HG02623 (cell line): ENCODE measurements around the gene TMEM89.

ENCODE experiments used
- ATAC-seq: cut with Tn5 transposase; IDR thresholded peaks from one replicate; pipeline ENCODE4 v1.9.1; 2021; ENCODE audit warnings: moderate library complexity; ENCODE audit not compliant: unreplicated experiment

TMEM89 gene, protein sequence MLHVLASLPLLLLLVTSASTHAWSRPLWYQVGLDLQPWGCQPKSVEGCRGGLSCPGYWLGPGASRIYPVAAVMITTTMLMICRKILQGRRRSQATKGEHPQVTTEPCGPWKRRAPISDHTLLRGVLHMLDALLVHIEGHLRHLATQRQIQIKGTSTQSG

DNA sequence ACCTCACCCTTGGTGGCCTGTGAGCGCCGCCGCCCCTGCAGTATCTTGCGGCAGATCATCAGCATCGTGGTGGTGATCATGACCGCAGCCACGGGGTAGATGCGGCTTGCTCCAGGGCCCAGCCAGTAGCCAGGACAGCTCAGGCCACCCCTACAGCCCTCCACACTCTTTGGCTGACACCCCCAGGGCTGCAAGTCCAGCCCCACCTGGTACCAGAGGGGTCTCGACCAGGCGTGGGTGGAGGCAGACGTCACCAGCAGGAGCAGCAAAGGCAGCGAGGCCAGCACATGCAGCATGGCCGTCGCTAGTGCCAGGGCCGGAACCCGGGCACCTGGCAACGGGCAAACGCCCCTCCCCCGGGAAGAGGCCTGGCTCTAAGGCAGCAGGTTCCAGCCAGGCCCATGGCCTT, at the start of gene TMEM89:
TMEM89 (minus strand) TSS at position 309 of the 409 bp plus-strand sequence; CDS start at position 296, 13 bp downstream.
- no peak for ATAC-seq

DNA sequence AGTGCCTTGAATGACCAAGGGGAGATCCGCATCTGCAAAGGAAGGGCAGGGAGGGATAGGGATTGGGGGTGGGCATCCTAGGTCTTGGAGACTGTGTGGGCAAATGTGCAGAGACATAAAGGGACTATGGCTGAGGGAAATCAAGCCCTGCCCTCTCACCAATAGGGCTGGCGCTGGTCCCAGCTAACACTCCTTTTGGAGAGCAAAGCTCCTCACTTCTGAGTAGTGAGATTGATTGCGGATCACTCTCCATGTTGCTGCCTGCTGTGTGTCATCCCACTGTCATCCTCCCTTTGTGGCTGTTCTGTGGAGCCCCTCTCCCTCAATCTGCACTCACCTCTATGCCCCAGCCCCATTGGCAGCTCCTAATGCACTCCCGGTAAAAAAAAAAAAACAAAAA, 43.4 kb upstream of the TMEM89 start:
- ATAC-seq, result no peak

DNA sequence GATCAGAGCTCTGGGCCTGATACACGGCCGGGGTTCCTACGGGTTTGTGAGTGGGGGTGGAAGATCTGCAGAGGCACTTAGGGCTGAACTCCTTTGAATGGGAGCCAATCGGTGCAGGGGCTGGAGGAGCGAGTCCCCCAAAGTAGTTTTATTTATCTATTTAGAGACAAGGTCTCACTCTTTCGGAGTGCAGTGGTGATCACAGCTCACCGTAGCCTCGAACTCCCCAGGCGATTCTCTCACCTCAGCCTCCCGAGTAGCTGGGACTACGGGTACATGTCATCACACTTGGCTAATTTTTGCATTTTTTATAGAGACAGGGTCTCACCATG, 42.7 kb upstream of the TMEM89 start:
- ATAC-seq, result no peak

DNA sequence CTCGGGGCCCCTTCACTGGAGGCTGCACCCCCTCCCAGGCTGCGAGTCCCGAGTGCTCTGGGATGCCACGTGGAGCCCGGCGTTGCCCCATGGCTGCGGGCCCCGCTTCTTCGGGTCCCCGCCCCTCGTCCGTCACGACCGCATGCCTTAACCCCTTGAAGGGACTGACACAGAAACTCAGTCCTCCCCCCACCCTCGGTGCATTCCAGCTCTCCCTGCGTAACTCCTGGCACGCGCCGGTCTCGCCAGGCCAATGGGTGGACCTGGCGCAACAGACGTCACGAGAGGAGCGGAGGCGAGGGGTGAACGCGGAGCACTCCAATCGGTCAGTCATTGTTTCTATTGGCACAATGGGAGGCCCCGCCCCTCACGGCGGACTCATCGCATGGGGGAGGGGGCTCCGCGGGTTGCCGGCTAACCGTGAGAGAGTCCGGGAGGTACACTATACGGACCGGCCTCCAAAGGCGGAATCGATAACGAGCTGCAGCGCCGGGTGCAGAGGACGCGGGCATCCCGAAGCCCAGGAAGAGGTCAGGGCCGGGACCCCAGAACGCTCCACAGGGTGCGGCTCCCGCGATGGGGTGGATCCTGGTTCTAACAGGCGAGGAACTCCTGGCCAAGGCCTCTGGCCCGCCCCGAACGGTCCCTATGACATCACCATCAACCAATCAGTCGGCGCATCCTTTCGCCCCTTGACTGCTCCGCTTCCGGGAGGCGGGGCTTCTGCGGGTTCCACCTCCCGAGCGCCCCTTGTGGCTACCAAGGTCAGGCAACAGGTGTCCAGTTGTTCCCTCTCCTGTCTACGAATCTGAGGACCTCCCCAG, 42.1 kb upstream of the TMEM89 start:
- ATAC-seq, result peak; percentile 79

DNA sequence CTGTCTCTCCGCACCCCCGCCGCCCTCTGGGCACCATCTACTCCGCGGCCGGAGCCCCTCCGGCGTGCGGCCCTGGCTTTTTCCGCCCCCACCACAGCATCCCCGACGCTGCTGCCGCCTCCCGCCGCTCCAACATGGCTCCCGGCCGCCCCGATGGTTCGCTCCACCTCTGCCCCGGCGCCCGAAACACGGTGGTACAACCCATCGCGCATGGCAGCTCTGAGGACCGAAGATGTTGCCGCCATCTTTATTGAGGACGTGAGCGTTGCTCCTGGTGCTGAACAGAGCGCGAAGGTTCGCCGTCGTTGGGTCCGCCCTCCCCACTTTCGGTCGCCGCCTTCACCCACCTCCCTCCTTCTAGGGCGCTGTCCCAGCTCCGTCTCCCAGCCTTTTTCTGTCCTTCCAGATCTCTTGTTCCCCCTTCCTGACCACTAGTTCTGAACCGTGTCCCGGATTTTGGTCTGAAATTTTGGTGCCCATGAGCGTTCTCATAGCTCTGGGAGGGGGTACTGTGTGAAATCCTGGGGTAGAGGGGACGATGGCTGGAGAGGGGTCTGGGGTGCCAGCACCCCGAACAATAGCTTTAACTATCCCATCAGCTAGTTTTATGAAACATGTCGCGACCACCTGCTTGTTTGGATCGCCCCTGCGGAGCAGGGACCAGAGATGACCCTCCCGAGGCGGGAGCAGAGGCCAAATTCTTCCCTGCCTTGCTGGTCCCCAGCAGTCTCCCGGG, 41.4 kb upstream of the TMEM89 start, which contains the start of gene CELSR3:
CELSR3 (minus strand) TSS at position 134 of the 736 bp plus-strand sequence. CDS start 252 bp downstream, outside the sequence.
- no peak for ATAC-seq

DNA sequence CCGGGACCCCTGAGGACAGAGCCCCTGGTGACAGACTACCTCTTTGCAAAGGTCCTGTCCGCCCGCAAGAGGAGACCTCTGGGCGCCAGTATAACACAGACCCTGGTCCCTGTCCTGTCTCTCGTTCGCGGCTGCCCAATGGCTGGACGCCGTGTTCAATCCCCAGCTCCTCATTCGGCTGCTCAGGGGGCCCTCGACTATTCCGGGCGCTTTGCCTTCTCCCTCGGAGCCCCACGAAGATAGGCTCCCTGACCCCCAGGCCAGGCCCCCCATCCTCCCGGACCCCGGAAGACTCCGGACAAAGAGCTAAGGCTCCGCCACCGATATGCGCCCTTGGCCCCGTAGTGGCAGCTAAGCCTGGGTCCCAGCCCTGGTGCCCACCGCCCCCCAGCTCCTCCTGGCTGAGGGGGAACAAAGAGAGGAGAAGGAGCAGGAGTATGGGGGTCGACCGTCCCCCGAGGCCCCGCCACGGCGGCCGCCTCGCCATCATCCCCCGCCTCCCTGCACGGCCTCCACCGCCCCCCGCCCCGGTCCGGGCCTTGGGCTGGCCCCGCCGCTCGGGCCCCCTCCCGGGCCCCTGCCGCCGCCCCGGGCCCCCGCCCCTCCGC, 40.7 kb upstream of the TMEM89 start:
- no peak for ATAC-seq

DNA sequence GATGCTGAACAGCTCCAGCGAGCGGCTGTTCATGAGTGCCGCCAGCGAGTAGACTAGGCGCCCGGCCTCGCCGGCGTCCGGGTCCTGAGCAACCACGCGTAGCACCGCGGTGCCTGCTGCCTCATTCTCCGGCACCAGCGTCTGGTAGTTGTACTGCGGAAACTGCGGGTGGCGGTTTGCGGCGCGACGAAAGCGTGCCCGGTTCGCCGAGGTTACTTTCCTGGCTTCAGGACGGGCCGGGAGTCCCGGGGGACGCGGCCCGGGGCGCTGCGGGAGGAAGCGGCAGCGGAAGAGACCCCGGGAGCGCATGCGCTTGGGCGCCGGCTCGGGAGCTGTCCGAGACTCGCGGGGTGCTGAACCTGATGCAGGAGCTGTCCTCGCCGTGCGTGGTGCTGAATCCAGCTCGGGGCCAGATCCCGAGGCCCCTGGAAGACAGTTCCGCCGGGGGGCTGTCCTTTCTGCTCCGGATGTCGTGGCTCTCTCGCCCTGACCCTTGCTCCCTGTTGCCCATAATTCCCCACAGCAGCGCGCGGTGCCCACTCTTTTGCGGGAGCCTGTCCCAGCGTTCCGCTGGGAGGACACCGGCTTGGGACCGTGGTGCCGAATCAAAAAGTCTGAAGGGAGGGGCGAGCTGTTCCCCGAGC, 40.1 kb upstream of the TMEM89 start:
- ATAC-seq, result no peak

DNA sequence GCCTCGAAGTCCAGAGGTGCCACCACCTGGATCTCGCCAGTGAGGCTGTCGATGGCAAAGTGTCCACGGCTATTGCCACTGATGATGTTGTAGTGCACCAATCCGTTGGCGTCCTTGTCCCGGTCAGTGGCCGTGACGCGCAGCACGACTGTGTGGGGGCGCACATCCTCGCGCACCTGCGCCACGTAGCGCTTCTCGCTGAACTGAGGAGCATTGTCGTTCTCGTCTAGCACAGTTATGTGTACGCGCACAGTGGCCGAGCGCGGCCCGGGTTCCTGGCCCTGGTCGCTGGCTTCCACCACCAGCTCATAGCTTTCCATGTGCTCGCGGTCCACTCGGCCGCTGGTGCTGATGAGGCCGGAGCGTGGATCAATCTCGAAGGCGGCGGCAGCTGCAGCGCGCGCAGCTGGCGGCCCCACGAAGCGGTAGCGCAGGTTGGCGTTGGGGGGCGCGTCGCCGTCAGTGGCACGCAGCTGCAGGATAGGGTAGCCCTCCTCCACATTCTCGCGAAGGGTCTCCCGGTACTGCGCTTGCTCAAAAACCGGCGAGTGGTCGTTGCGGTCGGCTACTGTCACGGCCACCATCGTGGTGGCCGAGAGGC, 39.3 kb upstream of the TMEM89 start:
- no peak for ATAC-seq

DNA sequence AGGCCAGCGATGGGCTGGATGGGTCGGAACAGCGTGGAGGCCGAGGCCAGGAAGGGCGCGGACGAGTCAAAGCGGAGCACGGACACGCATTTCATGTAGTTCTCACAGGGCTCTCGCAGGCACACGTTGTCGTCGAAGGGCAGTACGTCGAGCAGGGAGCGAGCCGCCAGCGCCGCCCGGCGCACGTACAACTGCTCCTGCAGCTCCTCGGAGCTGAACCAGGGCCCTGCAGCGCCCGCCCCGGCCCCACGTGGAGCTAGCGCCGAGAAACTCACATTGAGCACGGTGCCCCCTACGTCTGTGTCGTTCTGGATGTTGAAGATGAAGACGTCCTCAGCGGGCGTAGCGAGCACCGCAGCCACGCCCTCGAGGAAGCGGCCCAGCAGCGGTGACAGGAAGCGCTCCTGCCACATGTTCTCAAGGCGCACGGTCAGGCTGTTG, 35.3 kb upstream of the TMEM89 start:
- ATAC-seq, result no peak

DNA sequence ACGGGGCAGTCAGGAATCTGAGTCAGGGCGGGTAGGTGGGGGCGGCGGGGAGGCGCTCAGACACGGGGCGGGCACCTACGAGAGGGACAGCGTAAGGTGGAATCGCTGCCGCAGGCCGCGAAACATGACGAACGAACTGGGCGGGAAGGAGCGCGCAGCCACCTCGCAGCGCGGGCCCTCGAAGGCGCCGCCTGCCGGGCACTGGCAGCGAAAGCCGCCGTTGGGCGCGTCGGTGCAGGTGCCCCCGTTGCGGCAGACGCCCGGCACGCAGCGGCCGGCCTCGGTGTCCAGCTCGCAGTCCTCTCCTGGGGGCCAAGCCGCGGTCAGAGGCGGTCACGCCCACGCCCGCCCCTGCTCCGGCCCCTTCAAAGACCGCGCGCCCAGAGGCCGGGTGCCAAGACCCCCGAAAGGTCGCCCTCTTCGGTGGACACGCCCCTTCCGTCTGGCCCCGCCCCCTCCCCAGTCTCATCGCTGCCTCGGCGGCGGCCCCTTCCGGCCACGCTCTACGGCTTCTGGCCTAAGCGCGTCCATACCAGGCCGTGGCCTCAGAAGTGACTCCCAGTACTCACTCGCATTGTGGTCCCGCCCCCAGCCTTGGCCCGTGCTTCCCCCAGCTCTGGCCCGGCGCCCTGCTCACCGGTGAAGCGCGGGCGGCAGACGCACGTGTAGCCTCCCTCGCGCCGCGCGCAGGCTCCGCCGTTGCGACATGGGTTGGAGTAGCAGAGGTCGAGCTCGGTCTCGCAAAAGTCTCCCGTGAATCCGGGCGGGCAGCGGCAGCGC, 34.7 kb upstream of the TMEM89 start:
- ATAC-seq, result peak; percentile 54

DNA sequence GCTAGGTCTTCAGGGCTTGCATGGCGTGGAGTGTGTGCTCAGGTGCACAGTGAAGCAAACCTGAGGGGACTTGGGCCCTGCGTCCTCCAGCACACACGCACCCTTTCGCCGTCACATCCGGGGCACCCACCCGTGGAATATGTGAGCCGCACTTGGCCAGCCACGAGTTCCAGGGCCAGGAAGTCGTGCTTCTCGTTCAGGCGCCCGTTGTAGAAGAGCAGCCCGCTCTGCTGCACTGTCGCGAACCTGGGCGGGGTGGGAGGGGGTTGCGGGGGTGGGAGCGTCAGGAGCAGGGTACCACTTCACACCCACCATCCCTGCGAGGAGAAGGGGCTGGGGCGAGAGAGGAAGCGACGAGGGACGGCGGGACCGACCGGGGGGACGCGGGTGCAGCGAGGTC, 34.0 kb upstream of the TMEM89 start:
- no peak for ATAC-seq

DNA sequence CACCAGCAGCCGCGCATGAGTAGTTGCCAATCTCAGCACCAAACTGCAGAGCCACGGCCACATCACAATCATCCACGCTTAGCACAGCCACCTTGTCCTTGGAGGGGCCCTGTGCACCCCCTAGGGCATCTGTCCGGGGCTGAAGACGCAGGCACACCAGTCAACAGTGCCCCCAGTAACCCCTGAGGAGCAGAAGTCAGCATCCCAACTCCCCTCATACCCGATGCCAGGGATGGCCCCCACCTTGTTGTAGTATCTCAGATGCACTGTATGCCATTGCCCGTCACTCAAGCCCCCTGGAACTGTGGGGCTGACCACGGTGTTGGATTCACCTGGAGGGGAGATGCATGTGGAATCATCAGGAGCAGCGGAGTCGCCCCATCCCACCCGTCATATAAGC, 33.5 kb upstream of the TMEM89 start:
- no peak for ATAC-seq

DNA sequence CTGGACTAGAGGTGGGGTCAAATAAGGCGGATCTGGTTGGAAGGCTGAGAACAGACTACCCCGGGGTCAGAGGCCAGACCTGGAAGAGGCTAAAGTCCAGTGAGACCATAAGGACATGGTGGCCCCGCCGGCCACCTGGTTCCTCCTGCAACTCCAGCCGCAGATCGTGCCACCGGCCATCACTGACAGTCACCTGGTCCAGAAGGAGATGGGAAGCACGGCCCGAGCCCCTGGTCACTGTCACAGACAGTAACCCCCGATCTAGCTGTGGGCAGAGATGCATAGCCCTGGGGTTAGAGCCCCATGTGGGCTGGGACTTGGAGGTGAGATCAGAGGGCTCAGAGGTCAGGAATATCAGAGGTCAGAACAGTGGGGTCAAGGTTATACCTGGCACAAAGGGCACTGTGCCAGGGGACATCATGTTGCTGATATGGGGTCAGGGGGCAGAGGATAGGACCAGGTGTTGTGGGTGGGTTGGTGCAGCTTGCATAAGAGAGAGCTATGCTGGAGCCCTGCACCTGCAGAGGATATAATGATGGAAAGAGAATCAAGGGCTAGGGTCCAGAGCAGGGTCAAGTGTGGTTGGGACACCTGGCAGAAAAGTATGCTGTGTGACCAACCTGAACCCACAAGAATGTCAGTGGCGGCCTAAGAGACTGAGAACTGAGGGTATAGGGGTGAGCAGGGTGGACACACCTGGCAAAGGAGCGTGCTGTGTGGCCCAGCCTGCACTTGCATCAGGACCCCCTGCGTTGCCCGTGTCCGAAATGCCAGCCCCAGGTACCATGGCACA, 31.6 kb upstream of the TMEM89 start:
- ATAC-seq, result no peak

DNA sequence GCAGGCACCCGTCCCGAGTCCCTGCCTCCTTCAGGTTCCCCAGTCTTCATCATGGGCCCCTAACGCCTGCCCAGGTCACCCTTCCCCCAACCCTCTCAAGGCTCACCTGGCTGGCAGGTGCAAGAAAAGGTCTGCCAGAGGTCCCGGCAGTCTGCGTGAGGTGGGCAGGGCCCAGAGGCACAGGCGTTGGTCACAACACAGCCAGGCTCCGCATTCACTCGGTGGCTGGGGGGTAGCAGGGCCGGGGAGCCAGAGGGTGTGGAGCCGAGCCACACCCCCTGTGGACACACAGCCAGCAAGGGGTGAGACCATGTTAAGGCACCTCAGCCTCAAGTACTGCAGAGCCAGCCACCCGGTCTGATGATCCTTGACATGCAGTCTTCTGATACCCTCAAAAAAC, 30.2 kb upstream of the TMEM89 start:
- no peak for ATAC-seq

DNA sequence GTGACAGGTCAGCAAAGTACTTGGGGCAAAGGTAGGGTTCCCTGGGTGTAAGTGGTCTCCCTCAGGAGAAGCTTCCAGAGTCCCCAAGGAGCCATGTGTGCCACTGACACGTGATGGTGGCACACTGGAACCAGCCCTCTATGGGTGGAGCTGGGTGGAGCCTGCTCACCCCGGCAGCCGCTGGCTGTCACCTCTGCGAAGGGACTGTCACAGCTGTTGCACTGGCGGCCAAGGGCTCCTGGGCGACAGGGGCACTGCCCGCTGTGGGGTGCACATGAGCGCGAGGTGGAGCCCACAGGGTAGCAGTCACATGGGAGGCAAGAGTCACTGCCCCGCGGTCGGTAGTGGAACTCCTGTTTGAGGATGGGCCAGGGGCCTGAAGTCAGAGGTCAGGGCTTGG, 29.2 kb upstream of the TMEM89 start:
- ATAC-seq, result no peak

DNA sequence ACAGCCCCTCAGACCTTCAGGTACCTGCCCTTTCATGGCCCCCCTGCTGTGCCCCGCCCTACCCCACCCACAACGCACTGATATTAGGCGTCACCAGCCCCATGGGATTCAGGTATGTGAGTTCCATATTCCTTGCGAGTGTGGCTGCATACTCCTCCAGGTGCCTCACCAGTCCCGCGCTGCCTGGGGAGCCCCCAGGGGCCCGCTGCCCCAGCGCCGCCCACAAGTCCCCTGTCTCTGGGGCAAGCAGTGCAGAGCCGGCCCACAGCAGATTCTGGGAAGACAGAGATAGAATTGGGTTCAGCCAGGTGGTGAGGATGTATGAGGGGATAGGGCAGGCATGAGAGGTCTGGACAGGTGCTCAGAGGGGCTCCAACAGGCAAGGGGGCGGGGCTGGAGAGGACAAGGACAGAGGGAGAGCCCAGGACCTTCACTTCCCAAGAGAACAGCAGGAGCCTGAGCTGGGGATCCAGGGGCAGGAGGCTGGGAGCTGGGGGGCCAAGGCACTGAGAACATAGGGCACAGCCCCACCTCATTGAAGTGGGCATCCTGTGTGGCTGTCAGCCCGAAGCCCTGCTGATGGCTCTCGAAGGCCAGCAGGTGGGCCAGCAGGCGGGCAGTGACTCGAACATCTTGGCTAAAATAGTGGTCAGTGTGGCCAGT, 26.8 kb upstream of the TMEM89 start:
- no peak for ATAC-seq

DNA sequence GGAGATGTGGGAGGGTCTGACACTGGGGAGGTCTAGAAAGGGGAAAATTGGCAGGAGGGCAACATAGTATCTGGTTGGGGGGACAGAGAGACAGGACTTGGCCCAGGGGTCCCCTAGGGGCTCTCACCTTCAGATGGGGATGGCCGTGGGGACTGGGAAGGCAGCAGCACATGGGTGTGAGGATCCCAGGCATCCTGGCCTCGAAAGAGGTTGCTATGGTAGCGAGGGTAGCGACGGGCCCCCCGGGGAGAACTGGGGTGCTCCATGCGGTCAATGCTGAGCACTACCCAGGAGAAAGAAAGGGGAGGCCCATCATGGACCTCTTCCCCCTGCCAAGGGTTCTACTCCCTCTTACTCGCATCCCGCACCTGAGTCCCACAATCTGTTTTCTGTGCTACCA, 26.1 kb upstream of the TMEM89 start:
- ATAC-seq, result no peak
